ENCODE results near the gene DMAC2L. TPM values are rescaled to one million over a fixed set of nuclear protein-coding genes. Genes with fewer than 3 reads are reported as not detected.

DMAC2L gene
- total RNA-seq, 2 donors from 2014 or later: 12.0 to 16.1 TPM

GRCh38 chr14:50335989-50336824 is 24.1 kb downstream of the DMAC2L start:
- DNase-seq (no peak), ATAC-seq (no peak)
- peaks cover 18% of the 10 kb centered on the region for H3K4me1 Mint-ChIP-seq
- peak overlapping the region; percentile 66 for H3K27ac Mint-ChIP-seq
- peak overlapping the region; percentile 21 for H3K4me3 Mint-ChIP-seq
- no peaks in the 10 kb centered on the region for H3K9me3 ChIP-seq (ENCODE audit: control insufficient read depth, low read length, poor library complexity, severe bottlenecking)
- peaks cover 10% of the 10 kb centered on the region for H3K36me3 Mint-ChIP-seq (ENCODE audit: low read depth)
- no peaks in the 10 kb centered on the region for H3K27me3 Mint-ChIP-seq

- H3K4me1 Mint-ChIP-seq: peaks cover 16% of the 10 kb centered on the region
- ATAC-seq: no peak
- no peak overlapping the region for H3K27ac Mint-ChIP-seq
- no peaks in the 10 kb centered on the region for H3K9me3 ChIP-seq (ENCODE audit: control insufficient read depth, low read length, poor library complexity, severe bottlenecking)
- H3K4me3 Mint-ChIP-seq: no peak overlapping the region
- DNase-seq: no peak
- peaks cover 5% of the 10 kb centered on the region for H3K36me3 Mint-ChIP-seq (ENCODE audit: low read depth)
- H3K27me3 Mint-ChIP-seq: no peaks in the 10 kb centered on the region
Observed at GRCh38 chr14:50338587-50338986, 26.5 kb downstream of the DMAC2L start.

DNA sequence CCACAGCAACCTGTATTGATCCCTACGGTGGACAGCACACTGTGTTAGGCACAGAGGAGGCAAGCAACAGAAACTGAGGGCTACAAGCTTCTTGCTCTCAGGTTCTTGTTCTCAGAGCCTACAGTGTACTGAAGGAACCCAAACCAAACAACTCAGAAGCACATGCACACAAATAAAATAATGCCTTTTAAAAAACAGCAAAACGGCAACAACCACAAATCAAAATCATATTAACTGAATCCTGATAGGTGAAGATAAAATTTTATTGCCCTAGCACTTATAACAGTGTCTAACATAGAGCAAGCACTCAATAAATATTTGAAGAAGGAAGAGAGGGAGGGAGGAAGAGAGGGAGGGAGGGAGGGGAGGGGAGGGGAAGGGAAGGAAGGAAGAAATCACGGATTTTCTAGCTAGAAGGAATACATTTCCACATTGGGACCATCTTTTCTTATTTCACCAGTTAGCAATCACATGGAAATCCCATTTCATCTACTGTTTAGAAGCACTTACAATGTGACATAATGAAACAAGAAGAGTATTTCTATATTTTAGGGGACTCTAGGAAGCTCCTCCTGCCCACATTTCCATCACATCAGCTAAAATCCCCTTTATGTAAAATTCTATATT is 27.2 kb downstream of the DMAC2L start:
- Mint-ChIP-seq H3K4me1 (peaks cover 18% of the 10 kb centered on the region), H3K27ac (no peak overlapping the region), H3K27me3 (no peaks in the 10 kb centered on the region), H3K36me3 (ENCODE audit: low read depth) (peaks cover 5% of the 10 kb centered on the region), H3K4me3 (no peak overlapping the region)
- ATAC-seq (no peak), DNase-seq (no peak)
- H3K9me3 ChIP-seq (ENCODE audit: control insufficient read depth, low read length, poor library complexity, severe bottlenecking): no peaks in the 10 kb centered on the region

GRCh38 chr14:50340045-50340444 is 27.9 kb downstream of the DMAC2L start:
- H3K27me3 Mint-ChIP-seq: no peaks in the 10 kb centered on the region
- H3K27ac Mint-ChIP-seq: no peak overlapping the region

DNA sequence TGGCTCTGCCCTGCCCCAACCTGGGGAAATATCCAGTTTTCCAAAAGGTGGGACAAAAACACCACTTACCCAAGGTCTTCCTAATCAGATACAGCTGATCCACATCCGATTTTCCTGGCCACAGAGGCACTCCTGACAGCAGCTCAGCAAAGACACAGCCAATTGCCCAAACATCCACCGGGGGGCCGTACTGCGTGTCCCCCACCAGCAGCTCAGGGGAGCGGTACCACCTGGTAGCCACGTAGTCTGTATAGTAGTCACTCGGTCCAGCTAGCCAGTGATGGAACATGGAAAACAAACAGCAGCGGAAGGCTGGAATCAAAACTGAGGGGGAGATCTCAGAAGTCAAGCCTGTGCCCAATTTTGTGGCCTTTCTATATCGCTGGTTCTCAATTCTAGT is 28.8 kb downstream of the DMAC2L start:
- no peak overlapping the region for H3K4me3 Mint-ChIP-seq
- no peaks in the 10 kb centered on the region for H3K27me3 Mint-ChIP-seq
- no peaks in the 10 kb centered on the region for H3K9me3 ChIP-seq (ENCODE audit: control insufficient read depth, low read length, poor library complexity, severe bottlenecking)
- peaks cover 5% of the 10 kb centered on the region for H3K36me3 Mint-ChIP-seq (ENCODE audit: low read depth)
- ATAC-seq (no peak), DNase-seq (no peak)
- H3K4me1 Mint-ChIP-seq: peaks cover 18% of the 10 kb centered on the region
- no peak overlapping the region for H3K27ac Mint-ChIP-seq

More at GRCh38 chr14:50340045-50340444, 27.9 kb downstream of the DMAC2L start:
- no peak for ATAC-seq
- Mint-ChIP-seq H3K4me3 (no peak overlapping the region), H3K36me3 (ENCODE audit: low read depth) (peaks cover 5% of the 10 kb centered on the region), H3K4me1 (peaks cover 19% of the 10 kb centered on the region)
- H3K9me3 ChIP-seq (ENCODE audit: control insufficient read depth, low read length, poor library complexity, severe bottlenecking): no peaks in the 10 kb centered on the region
- DNase-seq: no peak

DNA sequence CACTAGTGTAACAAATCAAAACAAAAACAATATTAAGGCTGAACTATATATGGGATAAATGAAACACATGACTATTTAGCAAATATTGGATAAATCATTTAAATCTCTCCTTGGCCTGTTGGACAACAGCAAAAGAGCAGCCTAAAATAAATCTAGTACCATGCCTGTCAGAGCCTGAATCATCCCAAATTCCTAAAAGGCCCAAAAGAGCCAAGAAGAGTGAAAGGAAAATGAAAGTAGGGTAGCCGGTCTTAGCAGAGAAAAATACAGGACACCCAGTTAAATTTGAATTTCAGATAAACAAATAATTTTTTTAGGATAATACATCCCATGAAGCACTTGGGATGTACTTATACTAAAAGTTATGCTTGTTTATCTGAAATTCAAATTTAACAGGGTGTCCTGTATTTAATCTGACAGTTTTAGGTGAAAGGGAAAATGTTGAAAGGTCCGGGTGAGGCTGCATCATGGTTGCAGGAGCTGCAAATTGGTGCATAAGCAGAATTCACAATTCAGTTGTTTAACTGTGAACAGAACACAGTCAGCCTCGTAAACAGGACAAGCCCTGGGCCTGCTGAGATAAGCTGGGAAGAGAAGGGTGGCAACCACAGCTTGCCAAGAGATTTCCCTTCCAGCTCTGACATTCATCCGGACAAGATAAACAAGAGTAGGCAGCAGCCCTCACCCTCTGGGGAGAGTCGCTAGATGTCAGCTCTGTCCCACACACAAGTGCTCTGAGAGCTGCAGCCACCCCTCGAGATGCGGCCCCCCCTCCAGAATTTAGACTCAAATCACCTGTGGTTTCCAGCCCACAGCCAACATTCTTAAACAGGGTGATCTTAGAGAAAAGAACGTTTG is 30.3 kb downstream of the DMAC2L start:
- Mint-ChIP-seq H3K4me3 (no peak overlapping the region), H3K36me3 (ENCODE audit: low read depth) (peaks cover 8% of the 10 kb centered on the region), H3K4me1 (peaks cover 16% of the 10 kb centered on the region), H3K27me3 (no peaks in the 10 kb centered on the region), H3K27ac (no peak overlapping the region)
- H3K9me3 ChIP-seq (ENCODE audit: control insufficient read depth, low read length, poor library complexity, severe bottlenecking): no peaks in the 10 kb centered on the region
- peak; percentile 41 for ATAC-seq
- no peak for DNase-seq

GRCh38 chr14:50343434-50343833 is 31.3 kb downstream of the DMAC2L start:
- Mint-ChIP-seq H3K4me1 (peaks cover 20% of the 10 kb centered on the region), H3K27me3 (no peaks in the 10 kb centered on the region), H3K36me3 (ENCODE audit: low read depth) (peaks cover 9% of the 10 kb centered on the region), H3K4me3 (no peak overlapping the region), H3K27ac (no peak overlapping the region)
- ATAC-seq (no peak), DNase-seq (no peak)
- H3K9me3 ChIP-seq (ENCODE audit: control insufficient read depth, low read length, poor library complexity, severe bottlenecking): no peaks in the 10 kb centered on the region

GRCh38 chr14:50344116-50344775 is 32.1 kb downstream of the DMAC2L start:
- Mint-ChIP-seq H3K27me3 (no peaks in the 10 kb centered on the region), H3K4me3 (no peak overlapping the region), H3K27ac (peak overlapping the region; percentile 87), H3K4me1 (peaks cover 23% of the 10 kb centered on the region), H3K36me3 (ENCODE audit: low read depth) (peaks cover 11% of the 10 kb centered on the region)
- DNase-seq: no peak
- H3K9me3 ChIP-seq (ENCODE audit: control insufficient read depth, low read length, poor library complexity, severe bottlenecking): no peaks in the 10 kb centered on the region
- peak; percentile 90 for ATAC-seq

GRCh38 chr14:50344876-50345563 is 32.9 kb downstream of the DMAC2L start:
- H3K9me3 ChIP-seq (ENCODE audit: control insufficient read depth, low read length, poor library complexity, severe bottlenecking): no peaks in the 10 kb centered on the region
- peaks cover 23% of the 10 kb centered on the region for H3K4me1 Mint-ChIP-seq
- no peaks in the 10 kb centered on the region for H3K27me3 Mint-ChIP-seq
- no peak overlapping the region for H3K4me3 Mint-ChIP-seq
- H3K27ac Mint-ChIP-seq: peak overlapping the region; percentile 87
- DNase-seq: no peak
- peaks cover 11% of the 10 kb centered on the region for H3K36me3 Mint-ChIP-seq (ENCODE audit: low read depth)
- no peak for ATAC-seq

DNA sequence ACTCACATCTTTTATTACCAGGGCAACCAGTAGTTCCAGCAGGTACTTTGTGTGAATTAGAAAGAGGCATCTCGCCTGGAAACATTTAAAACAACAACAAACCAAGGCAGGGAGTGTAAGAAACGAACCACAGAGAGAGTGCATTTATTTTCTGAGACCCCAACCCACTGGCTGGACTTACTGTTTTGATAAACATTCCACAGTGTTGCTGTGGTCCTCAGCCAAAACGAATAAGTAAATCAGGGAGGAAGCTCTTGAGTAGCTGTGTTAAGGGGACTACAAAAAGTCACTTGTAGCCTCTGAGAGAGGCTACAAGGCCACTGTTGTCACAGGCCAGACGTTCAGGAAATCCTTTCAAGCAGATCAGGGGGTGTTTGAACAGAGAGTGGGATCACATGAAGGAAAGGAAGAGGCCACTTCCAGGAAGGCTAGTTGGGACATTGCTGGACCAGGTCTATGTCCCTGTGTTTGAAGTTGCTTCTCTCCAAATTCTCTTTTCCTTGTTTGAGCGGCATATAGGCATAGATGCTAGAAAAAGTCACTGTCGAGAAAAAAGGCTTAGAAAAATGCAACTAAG is 33.8 kb downstream of the DMAC2L start:
- no peak for DNase-seq
- Mint-ChIP-seq H3K4me1 (peaks cover 22% of the 10 kb centered on the region), H3K27me3 (no peaks in the 10 kb centered on the region), H3K36me3 (ENCODE audit: low read depth) (peaks cover 9% of the 10 kb centered on the region), H3K4me3 (no peak overlapping the region), H3K27ac (no peak overlapping the region)
- no peaks in the 10 kb centered on the region for H3K9me3 ChIP-seq (ENCODE audit: control insufficient read depth, low read length, poor library complexity, severe bottlenecking)
- no peak for ATAC-seq

DNA sequence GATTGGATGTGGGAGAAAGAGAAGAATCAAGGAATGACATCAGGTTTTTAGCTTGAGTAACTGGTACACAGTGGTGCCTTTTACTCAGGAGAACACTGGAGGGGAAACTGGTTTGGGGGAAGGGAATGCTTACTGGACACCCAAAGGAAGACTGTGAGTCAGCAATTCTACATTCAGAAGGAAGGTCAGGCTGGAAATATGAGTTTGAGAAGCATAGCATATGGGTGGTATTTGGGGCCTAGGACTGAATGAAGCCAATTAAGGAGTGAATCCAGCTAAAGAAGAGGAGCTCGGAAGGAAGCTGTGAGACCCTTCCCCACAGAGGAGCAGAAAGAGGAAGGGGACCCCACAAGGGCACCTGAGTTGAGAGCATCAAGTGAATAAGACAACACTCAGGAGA is 35.4 kb downstream of the DMAC2L start:
- H3K9me3 ChIP-seq (ENCODE audit: control insufficient read depth, low read length, poor library complexity, severe bottlenecking): no peaks in the 10 kb centered on the region
- DNase-seq: no peak
- H3K4me3 Mint-ChIP-seq: no peak overlapping the region
- H3K36me3 Mint-ChIP-seq (ENCODE audit: low read depth): peaks cover 11% of the 10 kb centered on the region
- no peaks in the 10 kb centered on the region for H3K27me3 Mint-ChIP-seq
- H3K4me1 Mint-ChIP-seq: peaks cover 20% of the 10 kb centered on the region
- ATAC-seq: no peak
- no peak overlapping the region for H3K27ac Mint-ChIP-seq

DNA sequence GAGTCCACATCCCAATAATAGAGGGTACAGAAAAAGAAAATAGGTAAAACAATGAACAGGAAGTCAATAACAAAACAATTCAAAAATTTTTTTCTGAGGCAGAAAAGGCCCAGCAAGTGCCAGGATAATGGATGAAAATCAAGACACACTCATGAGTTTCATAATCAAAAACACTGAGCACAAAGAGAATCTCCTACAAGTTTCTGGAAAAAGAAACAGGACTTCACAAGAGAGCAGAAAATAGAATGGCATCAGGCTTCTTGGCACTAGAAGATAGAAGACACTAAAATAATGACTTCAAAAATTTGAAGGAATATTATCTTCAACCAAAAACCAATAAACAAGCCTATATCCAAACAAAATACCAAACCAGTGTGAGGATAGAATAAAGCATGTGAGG is 36.8 kb downstream of the DMAC2L start:
- H3K27ac Mint-ChIP-seq: peak overlapping the region; percentile 37
- peaks cover 16% of the 10 kb centered on the region for H3K4me1 Mint-ChIP-seq
- ATAC-seq (no peak), DNase-seq (no peak)
- peaks cover 11% of the 10 kb centered on the region for H3K36me3 Mint-ChIP-seq (ENCODE audit: low read depth)
- no peaks in the 10 kb centered on the region for H3K27me3 Mint-ChIP-seq
- no peak overlapping the region for H3K4me3 Mint-ChIP-seq
- no peaks in the 10 kb centered on the region for H3K9me3 ChIP-seq (ENCODE audit: control insufficient read depth, low read length, poor library complexity, severe bottlenecking)
